AG10803 (cell line): Measurements from ENCODE around the gene FBXL14.
A peak's percentile ranks its signal among the peaks of the same experiment; 100 is the strongest.
"Not testable (repeated sequence)": the region's sequence is repeated elsewhere in the genome, so short reads cannot be mapped to it uniquely, and the experiment has no call there.

ENCODE experiments used
- DNase-seq: peaks from one replicate; pipeline ENCODE4 v3.0.0; 2010; ENCODE audit warnings: low read depth
- H3K4me3 ChIP-seq: 2 replicates; pipeline ENCODE4 v1.5.1; 2011; ENCODE audit warnings: mild to moderate bottlenecking, low read length, control low read depth
- TF ChIP-seq, protein P1 (sequence below): conservative IDR thresholded peaks from 2 replicates; pipeline ENCODE4 v1.5.1; 2011; ENCODE audit warnings: mild to moderate bottlenecking, low read length, control low read depth, inconsistent platforms

Gene FBXL14

DNA sequence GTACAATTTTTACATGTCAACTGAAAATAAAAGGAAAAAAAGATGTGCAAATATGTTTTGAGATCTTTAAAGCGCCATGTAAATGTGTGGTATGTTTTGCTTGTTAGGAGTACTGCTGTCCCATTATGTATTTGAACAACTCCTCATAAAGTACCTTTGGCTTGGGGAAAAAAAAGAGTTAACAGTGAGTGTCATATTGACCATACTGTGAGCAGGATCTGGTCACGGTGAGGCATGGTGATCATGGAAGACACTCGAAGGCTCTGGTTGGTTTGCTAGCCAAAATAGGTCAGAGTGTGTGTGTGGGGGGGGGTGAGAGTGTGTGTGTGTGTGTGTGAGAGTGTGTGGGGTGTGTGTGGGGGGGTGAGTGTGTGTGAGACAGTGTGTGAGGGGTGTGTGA is 10.1 kb upstream of the FBXL14 start:
- H3K4me3 ChIP-seq, result no peak overlapping the region
- TF ChIP-seq, protein P1, sequence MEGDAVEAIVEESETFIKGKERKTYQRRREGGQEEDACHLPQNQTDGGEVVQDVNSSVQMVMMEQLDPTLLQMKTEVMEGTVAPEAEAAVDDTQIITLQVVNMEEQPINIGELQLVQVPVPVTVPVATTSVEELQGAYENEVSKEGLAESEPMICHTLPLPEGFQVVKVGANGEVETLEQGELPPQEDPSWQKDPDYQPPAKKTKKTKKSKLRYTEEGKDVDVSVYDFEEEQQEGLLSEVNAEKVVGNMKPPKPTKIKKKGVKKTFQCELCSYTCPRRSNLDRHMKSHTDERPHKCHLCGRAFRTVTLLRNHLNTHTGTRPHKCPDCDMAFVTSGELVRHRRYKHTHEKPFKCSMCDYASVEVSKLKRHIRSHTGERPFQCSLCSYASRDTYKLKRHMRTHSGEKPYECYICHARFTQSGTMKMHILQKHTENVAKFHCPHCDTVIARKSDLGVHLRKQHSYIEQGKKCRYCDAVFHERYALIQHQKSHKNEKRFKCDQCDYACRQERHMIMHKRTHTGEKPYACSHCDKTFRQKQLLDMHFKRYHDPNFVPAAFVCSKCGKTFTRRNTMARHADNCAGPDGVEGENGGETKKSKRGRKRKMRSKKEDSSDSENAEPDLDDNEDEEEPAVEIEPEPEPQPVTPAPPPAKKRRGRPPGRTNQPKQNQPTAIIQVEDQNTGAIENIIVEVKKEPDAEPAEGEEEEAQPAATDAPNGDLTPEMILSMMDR, result no peak
- no peak for DNase-seq

DNA sequence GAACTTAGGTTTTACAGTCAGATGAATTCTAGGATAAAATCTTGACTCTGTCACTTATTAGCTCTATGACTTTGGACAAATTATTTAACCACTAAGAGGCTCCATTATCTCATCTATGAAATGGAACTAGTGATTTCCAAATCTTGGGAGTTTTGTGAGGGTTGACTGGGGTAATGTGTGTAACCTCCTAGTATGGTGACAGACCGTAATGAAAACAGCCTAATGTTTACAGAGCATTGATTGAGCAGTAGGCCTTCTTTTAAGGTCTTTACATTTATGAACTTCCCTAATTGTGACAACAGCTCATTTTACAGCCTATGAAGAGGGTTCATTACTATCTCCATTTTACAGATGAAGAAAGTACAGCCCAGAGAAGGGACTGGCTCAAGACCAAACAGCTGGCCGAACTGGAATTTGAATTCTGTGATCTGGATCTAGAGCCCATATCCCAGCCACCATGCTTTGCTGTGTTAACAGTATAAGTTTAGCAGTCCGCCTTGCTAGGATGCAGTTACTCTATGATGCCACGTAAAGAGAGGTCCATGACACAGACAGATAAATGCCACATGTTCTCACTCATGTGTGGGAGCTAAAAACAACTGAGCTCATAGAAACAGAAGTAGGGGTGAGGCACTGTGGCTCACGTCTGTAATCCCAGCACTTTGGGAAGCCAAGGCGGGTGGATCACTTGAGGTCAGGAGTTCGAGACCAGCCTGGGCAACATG is 9.1 kb upstream of the FBXL14 start:
- H3K4me3 ChIP-seq, result no peak overlapping the region
- TF ChIP-seq, protein P1, result no peak
- DNase-seq, result no peak

DNA sequence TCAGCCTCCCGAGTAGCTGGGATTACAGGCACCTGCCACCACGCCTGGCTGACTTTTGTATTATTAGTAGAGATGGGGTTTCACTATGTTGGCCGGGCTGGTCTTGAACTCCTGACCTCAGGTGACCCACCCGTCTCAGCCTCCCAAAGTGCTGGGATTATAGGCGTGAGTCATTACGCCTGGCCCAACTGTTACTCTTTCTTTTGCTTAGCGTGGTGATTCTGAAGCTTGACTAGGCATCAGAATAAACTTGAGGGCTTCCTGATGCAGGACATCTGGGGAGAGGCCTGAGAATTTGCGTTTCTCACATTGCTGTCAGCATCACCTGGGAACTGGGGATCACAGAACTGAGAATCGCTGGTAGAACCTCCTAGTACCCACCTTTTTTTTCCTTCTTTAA is 8.3 kb upstream of the FBXL14 start:
- not testable (repeated sequence) for DNase-seq, H3K4me3 ChIP-seq

DNA sequence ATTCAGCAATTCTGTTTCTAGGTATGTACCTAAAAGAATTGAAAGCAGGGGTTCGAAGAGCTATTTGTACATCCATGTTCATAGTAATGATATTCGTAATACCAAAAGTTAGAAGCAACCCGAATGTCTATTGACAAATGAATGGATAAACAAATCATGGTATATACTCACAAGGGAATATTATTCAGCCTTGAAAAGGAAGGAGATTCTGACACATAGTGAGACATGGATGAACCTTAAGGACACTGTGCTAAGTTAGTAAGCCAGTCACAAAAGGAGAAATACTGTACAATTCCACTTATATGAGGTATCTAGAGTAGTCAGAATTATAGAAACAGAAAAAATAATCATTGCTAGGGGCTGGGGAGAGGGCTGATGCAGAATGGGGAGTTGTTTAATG is 4.4 kb upstream of the FBXL14 start:
- TF ChIP-seq, protein P1, result no peak
- no peak overlapping the region for H3K4me3 ChIP-seq
- no peak for DNase-seq

DNA sequence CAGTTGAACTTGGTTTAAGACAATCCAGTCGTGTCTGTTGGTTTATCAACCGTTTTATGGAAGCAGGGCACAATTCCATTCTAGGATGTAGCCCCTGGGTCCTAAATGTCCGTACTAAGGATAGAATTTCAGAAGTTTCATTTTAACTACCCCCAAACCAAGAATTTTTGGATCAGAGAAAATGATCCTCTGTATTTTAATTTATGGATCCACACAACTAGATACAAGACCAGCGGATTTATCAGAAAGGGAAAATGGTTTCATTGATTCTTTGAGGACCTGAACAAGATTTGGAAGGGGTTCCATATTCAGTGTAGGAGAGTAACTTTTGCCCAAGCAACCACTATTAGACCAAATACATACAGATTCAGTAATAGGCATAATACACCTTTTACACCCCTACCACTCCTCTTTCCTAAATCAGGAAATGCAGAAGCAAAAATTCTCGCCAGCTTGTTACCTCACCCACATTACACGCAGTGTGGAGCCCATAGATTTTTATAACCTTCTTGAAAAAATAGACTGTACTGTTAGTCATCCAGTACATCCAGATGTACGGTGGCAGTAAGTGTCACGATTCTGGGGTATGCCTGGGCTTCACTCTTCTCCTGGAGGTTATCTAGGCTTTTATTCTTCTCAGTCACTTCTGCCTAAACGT is 1.4 kb upstream of the FBXL14 start:
- TF ChIP-seq, protein P1, result no peak
- peak; percentile 72 for DNase-seq
- peak overlapping the region; percentile 72 for H3K4me3 ChIP-seq

DNA sequence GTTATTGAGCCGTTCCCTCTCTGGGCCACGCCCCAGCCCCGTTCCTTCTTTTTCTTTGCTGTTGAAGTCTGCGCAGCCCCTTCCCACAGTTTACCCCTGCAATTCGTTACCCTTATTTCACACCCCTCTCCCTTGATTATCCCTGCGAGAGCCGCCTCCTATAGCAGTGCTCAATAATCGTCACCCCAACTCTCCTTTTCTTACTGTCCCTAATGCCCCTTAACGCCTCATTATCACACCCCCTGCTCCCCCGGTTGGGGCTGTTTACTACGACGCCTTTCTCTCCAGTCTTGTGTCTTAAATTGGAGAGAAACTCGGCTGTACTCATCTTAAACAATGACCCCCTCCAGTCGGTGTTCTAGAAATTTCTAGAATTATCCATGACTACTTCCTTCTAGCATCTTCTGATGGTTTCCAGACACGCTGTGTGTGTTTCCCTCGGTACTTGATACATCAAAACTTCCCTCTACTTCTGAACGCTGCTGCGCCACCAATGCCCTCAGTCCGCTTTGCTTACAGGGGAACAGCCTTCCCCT is 713 bp upstream of the FBXL14 start:
- peak; percentile 61 for DNase-seq
- peak overlapping the region; percentile 72 for H3K4me3 ChIP-seq
- TF ChIP-seq, protein P1, result no peak

DNA sequence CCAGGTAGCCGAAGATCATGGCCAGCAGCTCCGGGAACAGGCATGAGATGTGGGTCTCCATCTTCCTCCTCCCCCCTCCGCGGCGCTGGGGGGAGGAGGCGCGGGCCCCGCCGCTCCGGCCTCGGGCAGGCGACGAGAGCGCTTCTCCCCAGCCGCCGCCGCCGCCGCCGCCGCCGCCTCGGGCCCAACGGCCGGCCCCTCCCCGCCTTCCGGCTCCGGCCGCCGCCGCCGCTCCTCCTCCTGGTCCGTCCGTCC is 448 bp downstream of the FBXL14 start:
- peak overlapping the region; percentile 74 for H3K4me3 ChIP-seq
- DNase-seq, result no peak
- TF ChIP-seq, protein P1, result no peak
